H9 (cell line): ENCODE data around the gene KIAA1958. TPM values are rescaled to one million over a fixed set of nuclear protein-coding genes. Genes with fewer than 3 reads are reported as not detected.

ENCODE experiments used
- DNase-seq: peaks from one replicate; pipeline ENCODE4 v3.0.0-alpha.2; 2017
- H2AFZ ChIP-seq: one replicate; pipeline ENCODE4 v1.6.1; 2013; ENCODE audit warnings: mild to moderate bottlenecking, low read length, control low read depth, moderate library complexity
- H2AK5ac ChIP-seq: 2 replicates; pipeline ENCODE4 v1.6.1; 2013; ENCODE audit warnings: low read length, control low read depth, mixed read lengths; ENCODE audit not compliant: insufficient read length
- H2BK120ac ChIP-seq: one replicate; pipeline ENCODE4 v1.6.1; 2013; ENCODE audit warnings: low read depth, mild to moderate bottlenecking, low read length, control low read depth, inconsistent platforms; ENCODE audit not compliant: poor library complexity, severe bottlenecking
- H2BK12ac ChIP-seq: 2 replicates; pipeline ENCODE4 v1.6.1; 2013; ENCODE audit warnings: low read length, control low read depth, mixed read lengths, low read depth; ENCODE audit not compliant: insufficient read length
- H2BK15ac ChIP-seq: 2 replicates; pipeline ENCODE4 v1.6.1; 2013; ENCODE audit warnings: low read depth, low read length, control low read depth
- H2BK20ac ChIP-seq: one replicate; pipeline ENCODE4 v1.6.1; 2013; ENCODE audit warnings: low read depth, mild to moderate bottlenecking, low read length, control low read depth, inconsistent platforms; ENCODE audit not compliant: poor library complexity, severe bottlenecking
- H2BK5ac ChIP-seq: 2 replicates; pipeline ENCODE4 v1.6.1; 2013; ENCODE audit warnings: low read length, control low read depth, mixed read lengths; ENCODE audit not compliant: insufficient read length
- H3K14ac ChIP-seq: 2 replicates; pipeline ENCODE4 v1.6.1; 2013; ENCODE audit warnings: low read length, control low read depth; ENCODE audit not compliant: insufficient read depth
- H3K18ac ChIP-seq: 2 replicates; pipeline ENCODE4 v1.6.1; 2013; ENCODE audit warnings: low read depth, mild to moderate bottlenecking, mixed read lengths, low read length, control low read depth; ENCODE audit not compliant: insufficient read length
- H3K23ac ChIP-seq: 2 replicates; pipeline ENCODE4 v1.6.1; 2013; ENCODE audit warnings: low read length, control low read depth, mixed read lengths, low read depth; ENCODE audit not compliant: insufficient read length
- H3K23me2 ChIP-seq: 2 replicates; pipeline ENCODE4 v1.6.1; 2013; ENCODE audit warnings: low read depth, mild to moderate bottlenecking, mixed read lengths, low read length, control low read depth; ENCODE audit not compliant: insufficient read length, poor library complexity, severe bottlenecking
- H3K27ac ChIP-seq: 2 replicates; pipeline ENCODE4 v1.5.1; 2013; ENCODE audit warnings: low read length, control low read depth, mixed read lengths, low read depth; ENCODE audit not compliant: insufficient read length
- H3K27me3 ChIP-seq: 2 replicates; pipeline ENCODE4 v1.6.1; 2013; ENCODE audit warnings: low read length, control low read depth, inconsistent platforms; ENCODE audit not compliant: insufficient read depth
- H3K4ac ChIP-seq: 2 replicates; pipeline ENCODE4 v1.6.1; 2013; ENCODE audit warnings: low read depth, mild to moderate bottlenecking, control low read depth, inconsistent platforms, low read length, moderate library complexity
- H3K4me1 ChIP-seq: 2 replicates; pipeline ENCODE4 v1.6.1; 2013; ENCODE audit warnings: low read length, control low read depth, inconsistent platforms; ENCODE audit not compliant: insufficient read depth
- H3K4me2 ChIP-seq: 2 replicates; pipeline ENCODE4 v1.6.1; 2013; ENCODE audit warnings: low read length, control low read depth, mixed read lengths; ENCODE audit not compliant: insufficient read length, insufficient read depth
- H3K56ac ChIP-seq: 2 replicates; pipeline ENCODE4 v1.6.1; 2013; ENCODE audit warnings: low read depth, mild to moderate bottlenecking, mixed read lengths, low read length, control low read depth; ENCODE audit not compliant: insufficient read length
- H3K79me1 ChIP-seq: 2 replicates; pipeline ENCODE4 v1.6.1; 2013; ENCODE audit warnings: low read depth, mild to moderate bottlenecking, moderate library complexity, low read length, control low read depth, inconsistent platforms; ENCODE audit not compliant: insufficient read depth, poor library complexity, severe bottlenecking
- H3K79me2 ChIP-seq: 2 replicates; pipeline ENCODE4 v1.6.1; 2013; ENCODE audit warnings: low read length, control low read depth, inconsistent platforms; ENCODE audit not compliant: insufficient read depth
- H3K9ac ChIP-seq: 2 replicates; pipeline ENCODE4 v1.6.1; 2013; ENCODE audit warnings: low read length, control low read depth, mixed read lengths; ENCODE audit not compliant: insufficient read length; ENCODE audit errors: extremely low read depth
- H3K9me3 ChIP-seq: one replicate; pipeline ENCODE4 v1.6.1; 2013; ENCODE audit warnings: low read depth, low read length, inconsistent platforms; ENCODE audit not compliant: control insufficient read depth
- H3T11ph ChIP-seq: one replicate; pipeline ENCODE4 v1.6.1; 2013; ENCODE audit warnings: mild to moderate bottlenecking, low read length, control low read depth, inconsistent platforms
- H4K20me1 ChIP-seq: one replicate; pipeline ENCODE4 v1.6.1; 2013; ENCODE audit not compliant: control insufficient read depth, insufficient read length, insufficient read depth
- H4K5ac ChIP-seq: 2 replicates; pipeline ENCODE4 v1.6.1; 2013; ENCODE audit warnings: low read depth, mild to moderate bottlenecking, mixed read lengths, low read length, control low read depth; ENCODE audit not compliant: insufficient read length
- H4K8ac ChIP-seq: replicated peaks from 2 replicates; pipeline ENCODE4 v1.6.1; 2013; ENCODE audit warnings: low read length, control low read depth, mixed read lengths, low read depth; ENCODE audit not compliant: insufficient read length
- H4K91ac ChIP-seq: 2 replicates; pipeline ENCODE4 v1.6.1; 2013; ENCODE audit warnings: low read depth, mild to moderate bottlenecking, moderate library complexity, mixed read lengths, low read length, control low read depth; ENCODE audit not compliant: insufficient read length
- H3K27ac Mint-ChIP-seq, 3 experiments: 2 replicates in 2 of 3; 3 replicates in 1 of 3; pipeline ENCODE4 v1.8.0; 2020 to 2021; ENCODE audit warnings: mixed read lengths in 3 of 3, mild to moderate bottlenecking in 1 of 3, moderate library complexity in 1 of 3
- H3K27me3 Mint-ChIP-seq: 2 replicates; pipeline ENCODE4 v1.8.0; 2021; ENCODE audit warnings: low read depth, mild to moderate bottlenecking, moderate library complexity, mixed read lengths
- H3K36me3 Mint-ChIP-seq, 3 experiments: 2 replicates in 2 of 3; 3 replicates in 1 of 3; pipeline ENCODE4 v1.8.0; 2020 to 2021; ENCODE audit warnings: low read depth in 3 of 3, mixed read lengths in 3 of 3; ENCODE audit not compliant: insufficient read depth in 1 of 3
- H3K4me1 Mint-ChIP-seq, 2 experiments: 2 replicates each; pipeline ENCODE4 v1.8.0; 2020; ENCODE audit warnings: mixed read lengths in 2 of 2
- H3K4me3 Mint-ChIP-seq, 2 experiments: 2 replicates in 1 of 2; 3 replicates in 1 of 2; pipeline ENCODE4 v1.8.0; 2020 to 2021; ENCODE audit warnings: mild to moderate bottlenecking in 2 of 2, mixed read lengths in 2 of 2, moderate library complexity in 1 of 2
- H3K9me3 Mint-ChIP-seq, 2 experiments: 2 replicates in 1 of 2; 3 replicates in 1 of 2; pipeline ENCODE4 v1.8.0; 2020; ENCODE audit warnings: mild to moderate bottlenecking in 2 of 2, mixed read lengths in 2 of 2, moderate library complexity in 1 of 2
- CTCF ChIP-seq: fragments of 200-600 bp; sonication (generic); conservative IDR thresholded peaks from 3 replicates; pipeline ENCODE4 v1.8.0; 2021; ENCODE audit warnings: antibody characterized with exemption, mild to moderate bottlenecking
- total RNA-seq: library from RNA; stranded (reverse); gene quantifications from 2 replicates; pipeline ENCODE4 v1.2.1, GENCODE V29; 2021

KIAA1958 gene
- total RNA-seq, 1 experiment from 2014 or later, result 34.0 TPM

- Histone ChIP-seq H3K56ac (no peak overlapping the region), H2BK20ac (no peak overlapping the region), H2AK5ac (no peak overlapping the region), H3K14ac (no peak overlapping the region), H3K9me3 (no peaks in the 10 kb centered on the region), H4K20me1 (no peaks in the 10 kb centered on the region), H2BK15ac (no peak overlapping the region), H4K5ac (no peak overlapping the region), H2AFZ (no peak overlapping the region), H2BK12ac (no peak overlapping the region), H3K23ac (no peak overlapping the region), H3K18ac (no peak overlapping the region), H3T11ph (no peak overlapping the region), H4K91ac (no peak overlapping the region), H3K23me2 (no peaks in the 10 kb centered on the region), H3K4ac (no peak overlapping the region), H3K4me1 (peaks cover 5% of the 10 kb centered on the region; the same call in 1 of the 2 replicates), H3K4me2 (no peak overlapping the region), H3K79me1 (no peaks in the 10 kb centered on the region), H3K27me3 (no peaks in the 10 kb centered on the region), H3K27ac (no peak overlapping the region), H4K8ac (no peak overlapping the region), H2BK120ac (no peak overlapping the region), H3K9ac (no peak overlapping the region), H2BK5ac (no peak overlapping the region), H3K79me2 (no peaks in the 10 kb centered on the region)
- Mint-ChIP-seq H3K36me3 (peaks cover 9 to 17% (median 9%) of the 10 kb centered on the region in 3 experiments), H3K27me3 (no peaks in the 10 kb centered on the region; the same call in 1 of the 2 replicates), H3K4me3 (no peak overlapping the region), H3K9me3 (peaks cover 14 to 18% of the 10 kb centered on the region in 2 experiments), H3K27ac (no peak overlapping the region), H3K4me1 (peaks cover 6 to 10% of the 10 kb centered on the region in 2 experiments)
- no peak for DNase-seq
- no peak for TF ChIP-seq CTCF
Measured at GRCh38 chr9:112677040-112677439, 190.4 kb downstream of the KIAA1958 start.
